ENCODE data around the gene FBXW4. TPM values are rescaled to one million over a fixed set of nuclear protein-coding genes. Genes with fewer than 3 reads are reported as not detected.

Gene FBXW4
- polyA plus RNA-seq, 2 of the 4 experiments (the other 2 are of a cell fraction) = 24.0 to 41.1 TPM

- H3K9me3 ChIP-seq = no peaks in the 10 kb centered on the region
- H3K4me3 ChIP-seq = no peak overlapping the region
- H3K4me2 ChIP-seq = no peak overlapping the region
- CTCF ChIA-PET = interaction anchor here (1.2 kb wide), 1 partner anchor 74 kb away, joined by 4 read pairs; no protein-coding TSS in a partner anchor
- no peak for FAIRE-seq
- no peak for ATAC-seq
- TF ChIP-seq RARB (CRISPR knock-in tag; IDR thresholded peaks at IDR 0.05) (no peak), PHF8 (IDR thresholded peaks at IDR 0.05; ENCODE audit: borderline replicate concordance, low read depth) (no peak), CBX2 (IDR thresholded peaks at IDR 0.05; ENCODE audit: borderline replicate concordance, low read depth) (no peak), NR3C1 (IDR thresholded peaks at IDR 0.05) (no peak), HMGXB4 (CRISPR knock-in tag; IDR thresholded peaks at IDR 0.05; ENCODE audit: borderline replicate concordance) (no peak), NPAS2 (CRISPR knock-in tag; IDR thresholded peaks at IDR 0.05; ENCODE audit: borderline replicate concordance) (no peak), HES2 (IDR thresholded peaks at IDR 0.05) (no peak), GATA3 (IDR thresholded peaks at IDR 0.05; ENCODE audit: borderline replicate concordance) (no peak), SMC3 (IDR thresholded peaks at IDR 0.05) (no peak), ZNF302 (CRISPR knock-in tag; IDR thresholded peaks at IDR 0.05) (no peak)
- POLR2A ChIA-PET = no interaction called here
- DNase-seq (ENCODE audit: low read depth in 1 of 2, low spot score in 1 of 2) = no peak
- no peaks in the 10 kb centered on the region for H3K4me1 ChIP-seq
- no peak overlapping the region for H3K27ac ChIP-seq
Observed at GRCh38 chr10:101676565-101676964, 18.4 kb downstream of the FBXW4 start.

GRCh38 chr10:101675115-101675514 lies 19.9 kb downstream of the FBXW4 start:
- H3K27ac ChIP-seq = no peak overlapping the region
- H3K4me1 ChIP-seq = no peaks in the 10 kb centered on the region
- FAIRE-seq = no peak
- H3K4me2 ChIP-seq = no peak overlapping the region
- 91% methylated on average over 2 of the region's 2 CpGs for WGBS (ENCODE audit: missing lambda C conversion rate)
- ChIA-PET CTCF (interaction anchor here (1.3 to 1.6 kb wide), 2 partner anchors 19 to 161 kb away, joined by 4 read pairs; no protein-coding TSS in a partner anchor), POLR2A (no interaction called here)
- TF ChIP-seq MAZ (IDR thresholded peaks at IDR 0.05; ENCODE audit: borderline replicate concordance, low read depth, low read length) (no peak), POLR2A (IDR thresholded peaks at IDR 0.05; ENCODE audit: low read length) (no peak), HEYL (CRISPR knock-in tag; IDR thresholded peaks at IDR 0.05) (no peak), MAFK (IDR thresholded peaks at IDR 0.05; ENCODE audit: partially characterized antibody) (no peak)
- DNase-seq (ENCODE audit: low read depth in 1 of 2, low spot score in 1 of 2) = no peak
- no peak overlapping the region for H3K4me3 ChIP-seq
- no peaks in the 10 kb centered on the region for H3K9me3 ChIP-seq
- ATAC-seq = no peak

GRCh38 chr10:101672536-101672935 lies 22.4 kb downstream of the FBXW4 start:
- no peaks in the 10 kb centered on the region for H3K4me1 ChIP-seq
- FAIRE-seq = no peak
- H3K27ac ChIP-seq = no peak overlapping the region
- ATAC-seq = no peak
- ChIA-PET POLR2A (no interaction called here), CTCF (no interaction called here)
- H3K4me3 ChIP-seq = no peak overlapping the region
- 84% methylated on average over 6 of the region's 6 CpGs for WGBS (ENCODE audit: missing lambda C conversion rate)
- no peak overlapping the region for H3K4me2 ChIP-seq
- no peak for DNase-seq (ENCODE audit: low read depth in 1 of 2, low spot score in 1 of 2)
- no peaks in the 10 kb centered on the region for H3K9me3 ChIP-seq
- TF ChIP-seq HEYL (CRISPR knock-in tag; IDR thresholded peaks at IDR 0.05) = no peak
- no peak for TF ChIP-seq ATOH8 (CRISPR knock-in tag; IDR thresholded peaks at IDR 0.05; ENCODE audit: low read depth)
- no peak for TF ChIP-seq HMGXB4 (CRISPR knock-in tag; IDR thresholded peaks at IDR 0.05; ENCODE audit: borderline replicate concordance)
- no peak for TF ChIP-seq E2F6 (IDR thresholded peaks at IDR 0.05; ENCODE audit: borderline replicate concordance, low read depth)
- TF ChIP-seq POLR2A (IDR thresholded peaks at IDR 0.05; ENCODE audit: low read length) = no peak
- no peak for TF ChIP-seq TP53 (CRISPR knock-in tag; IDR thresholded peaks at IDR 0.05)
- TF ChIP-seq MYC (IDR thresholded peaks at IDR 0.05; ENCODE audit: borderline replicate concordance, low read length) = no peak
- TF ChIP-seq SMC3 (IDR thresholded peaks at IDR 0.05) = no peak
- TF ChIP-seq REST (IDR thresholded peaks at IDR 0.05) = no peak
- no peak for TF ChIP-seq PBX3 (IDR thresholded peaks at IDR 0.05)
- no peak for TF ChIP-seq HOXA7 (CRISPR knock-in tag; IDR thresholded peaks at IDR 0.05)
- no peak for TF ChIP-seq HOXB13 (CRISPR knock-in tag; IDR thresholded peaks at IDR 0.05; ENCODE audit: low read depth)
- TF ChIP-seq ZFP36 (IDR thresholded peaks at IDR 0.05; ENCODE audit: borderline replicate concordance, partially characterized antibody) = no peak
- no peak for TF ChIP-seq CEBPB (IDR thresholded peaks at IDR 0.05)
